ENCODE data around the gene TMEM236.

- TF ChIP-seq, protein P1, sequence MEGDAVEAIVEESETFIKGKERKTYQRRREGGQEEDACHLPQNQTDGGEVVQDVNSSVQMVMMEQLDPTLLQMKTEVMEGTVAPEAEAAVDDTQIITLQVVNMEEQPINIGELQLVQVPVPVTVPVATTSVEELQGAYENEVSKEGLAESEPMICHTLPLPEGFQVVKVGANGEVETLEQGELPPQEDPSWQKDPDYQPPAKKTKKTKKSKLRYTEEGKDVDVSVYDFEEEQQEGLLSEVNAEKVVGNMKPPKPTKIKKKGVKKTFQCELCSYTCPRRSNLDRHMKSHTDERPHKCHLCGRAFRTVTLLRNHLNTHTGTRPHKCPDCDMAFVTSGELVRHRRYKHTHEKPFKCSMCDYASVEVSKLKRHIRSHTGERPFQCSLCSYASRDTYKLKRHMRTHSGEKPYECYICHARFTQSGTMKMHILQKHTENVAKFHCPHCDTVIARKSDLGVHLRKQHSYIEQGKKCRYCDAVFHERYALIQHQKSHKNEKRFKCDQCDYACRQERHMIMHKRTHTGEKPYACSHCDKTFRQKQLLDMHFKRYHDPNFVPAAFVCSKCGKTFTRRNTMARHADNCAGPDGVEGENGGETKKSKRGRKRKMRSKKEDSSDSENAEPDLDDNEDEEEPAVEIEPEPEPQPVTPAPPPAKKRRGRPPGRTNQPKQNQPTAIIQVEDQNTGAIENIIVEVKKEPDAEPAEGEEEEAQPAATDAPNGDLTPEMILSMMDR (IDR thresholded peaks at IDR 0.05; ENCODE audit: low read depth, low read length): no peak
- TF ChIP-seq EZH2phosphoT487 (IDR thresholded peaks at IDR 0.05; ENCODE audit: low read depth): no peak
These were observed 65.3 kb downstream of the TMEM236 start for GRCh38 chr10:17817316-17817715.
